BLaER1 (cell line): ENCODE results near the gene BFSP1.
A peak's percentile ranks its signal among the peaks of the same experiment; 100 is the strongest.

Experiments used
- H3K27ac ChIP-seq: shearing (Covaris generic); formaldehyde crosslinking; 2 replicates; pipeline ENCODE4 v1.8.1; 2022
- H3K27me3 ChIP-seq: shearing (Covaris generic); formaldehyde crosslinking; 2 replicates; pipeline ENCODE4 v1.8.1; 2022
- H3K36me3 ChIP-seq: shearing (Covaris generic); formaldehyde crosslinking; 2 replicates; pipeline ENCODE4 v1.8.1; 2022
- H3K4me1 ChIP-seq: shearing (Covaris generic); formaldehyde crosslinking; 2 replicates; pipeline ENCODE4 v1.8.1; 2022
- H3K4me2 ChIP-seq: shearing (Covaris generic); formaldehyde crosslinking; 2 replicates; pipeline ENCODE4 v1.8.1; 2022
- H3K4me3 ChIP-seq: shearing (Covaris generic); formaldehyde crosslinking; 2 replicates; pipeline ENCODE4 v1.8.1; 2022
- H3K9ac ChIP-seq: shearing (Covaris generic); formaldehyde crosslinking; 2 replicates; pipeline ENCODE4 v1.8.1; 2022
- H3K9me3 ChIP-seq: shearing (Covaris generic); formaldehyde crosslinking; 2 replicates; pipeline ENCODE4 v1.8.1; 2022
- H4K20me1 ChIP-seq: shearing (Covaris generic); formaldehyde crosslinking; 2 replicates; pipeline ENCODE4 v1.8.1; 2022
- Cebpa-rat ChIP-seq: shearing (Covaris generic); IDR thresholded peaks from 2 replicates; pipeline ENCODE4 v1.8.1; 2022

BFSP1 gene

GRCh38 chr20:17530716-17531664, at the start of gene BFSP1:
BFSP1 (minus strand) TSS chr20:17531379; CDS start chr20:17531329, 50 bp downstream.
- no peak for TF ChIP-seq Cebpa-rat
- no peaks in the 10 kb centered on the region for H3K9me3 ChIP-seq
- peak within 1 kb of the TSS; percentile 73 for H3K27ac ChIP-seq
- H3K4me2 ChIP-seq: peak within 1 kb of the TSS; percentile 90
- peak within 1 kb of the TSS; percentile 75 for H3K9ac ChIP-seq
- H3K36me3 ChIP-seq: no peaks in the 10 kb centered on the region
- H3K4me1 ChIP-seq: peaks cover 28% of the 10 kb centered on the region
- H3K27me3 ChIP-seq: peaks cover 30% of the 10 kb centered on the region
- peak within 1 kb of the TSS; percentile 68 for H3K4me3 ChIP-seq
- no peaks in the 10 kb centered on the region for H4K20me1 ChIP-seq

- 0 out of 2 replicates have a peak, but pooled peaks cover 3% of the 10 kb centered on the region for H3K4me1 ChIP-seq
These were observed 49.7 kb upstream of the BFSP1 start for GRCh38 chr20:17580895-17581294.

GRCh38 chr20:17579369-17580039, 48.3 kb upstream of the BFSP1 start:
- Histone ChIP-seq H3K9ac (no peak overlapping the region), H3K4me3 (no peak overlapping the region), H3K27me3 (no peaks in the 10 kb centered on the region), H4K20me1 (peaks cover 49% of the 10 kb centered on the region), H3K9me3 (no peaks in the 10 kb centered on the region), H3K36me3 (0 out of 2 replicates have a peak, but pooled peaks cover 4% of the 10 kb centered on the region), H3K27ac (no peak overlapping the region), H3K4me2 (no peak overlapping the region), H3K4me1 (no peaks in the 10 kb centered on the region)
- no peak for TF ChIP-seq Cebpa-rat

More at GRCh38 chr20:17580895-17581294, 49.7 kb upstream of the BFSP1 start:
- no peak for TF ChIP-seq Cebpa-rat
- Histone ChIP-seq H3K36me3 (0 out of 2 replicates have a peak, but pooled peaks cover 4% of the 10 kb centered on the region), H3K27me3 (no peaks in the 10 kb centered on the region), H4K20me1 (peaks cover 40% of the 10 kb centered on the region), H3K9me3 (no peaks in the 10 kb centered on the region), H3K4me3 (no peak overlapping the region), H3K4me2 (no peak overlapping the region), H3K27ac (no peak overlapping the region), H3K9ac (no peak overlapping the region)

GRCh38 chr20:17576215-17576614, 45.0 kb upstream of the BFSP1 start:
- no peak overlapping the region for H3K9ac ChIP-seq
- H3K27ac ChIP-seq: no peak overlapping the region
- H3K9me3 ChIP-seq: no peaks in the 10 kb centered on the region
- no peak overlapping the region for H3K4me2 ChIP-seq
- H3K4me1 ChIP-seq: peaks cover 24% of the 10 kb centered on the region
- TF ChIP-seq Cebpa-rat: no peak
- no peak overlapping the region for H3K4me3 ChIP-seq
- peaks cover 82% of the 10 kb centered on the region for H4K20me1 ChIP-seq
- peaks cover 8% of the 10 kb centered on the region; the same call in 1 of the 2 replicates for H3K36me3 ChIP-seq
- H3K27me3 ChIP-seq: peaks cover 11% of the 10 kb centered on the region; the same call in 1 of the 2 replicates

- TF ChIP-seq Cebpa-rat: no peak
- no peak overlapping the region for H3K4me3 ChIP-seq
- no peaks in the 10 kb centered on the region for H3K9me3 ChIP-seq
- peaks cover 8% of the 10 kb centered on the region; the same call in 1 of the 2 replicates for H3K36me3 ChIP-seq
- H4K20me1 ChIP-seq: peaks cover 74% of the 10 kb centered on the region
- H3K9ac ChIP-seq: no peak overlapping the region
- no peak overlapping the region for H3K4me2 ChIP-seq
- H3K4me1 ChIP-seq: peaks cover 34% of the 10 kb centered on the region
- peaks cover 25% of the 10 kb centered on the region for H3K27me3 ChIP-seq
- H3K27ac ChIP-seq: no peak overlapping the region
These were observed 42.3 kb upstream of the BFSP1 start for GRCh38 chr20:17573463-17573862.

- no peak overlapping the region for H3K4me3 ChIP-seq
These were observed 41.0 kb upstream of the BFSP1 start for GRCh38 chr20:17572034-17572638.

GRCh38 chr20:17571153-17571527, 40.0 kb upstream of the BFSP1 start:
- Histone ChIP-seq H3K9ac (no peak overlapping the region), H3K27me3 (peaks cover 38% of the 10 kb centered on the region), H4K20me1 (peaks cover 64% of the 10 kb centered on the region), H3K4me2 (peak overlapping the region; percentile 82), H3K4me3 (peak overlapping the region; percentile 97), H3K9me3 (no peaks in the 10 kb centered on the region), H3K27ac (no peak overlapping the region), H3K36me3 (peaks cover 8% of the 10 kb centered on the region; the same call in 1 of the 2 replicates), H3K4me1 (peaks cover 34% of the 10 kb centered on the region)
- no peak for TF ChIP-seq Cebpa-rat

More at GRCh38 chr20:17572034-17572638, 41.0 kb upstream of the BFSP1 start:
- peaks cover 73% of the 10 kb centered on the region for H4K20me1 ChIP-seq
- peak overlapping the region; percentile 82 for H3K4me2 ChIP-seq
- H3K9me3 ChIP-seq: no peaks in the 10 kb centered on the region
- no peak overlapping the region for H3K27ac ChIP-seq
- H3K4me1 ChIP-seq: peaks cover 34% of the 10 kb centered on the region
- no peak overlapping the region for H3K9ac ChIP-seq
- H3K27me3 ChIP-seq: peaks cover 38% of the 10 kb centered on the region
- no peak for TF ChIP-seq Cebpa-rat
- H3K36me3 ChIP-seq: peaks cover 8% of the 10 kb centered on the region; the same call in 1 of the 2 replicates

GRCh38 chr20:17570347-17571152, 39.4 kb upstream of the BFSP1 start:
- TF ChIP-seq Cebpa-rat: no peak
- Histone ChIP-seq H3K4me1 (peaks cover 34% of the 10 kb centered on the region), H3K27me3 (peaks cover 38% of the 10 kb centered on the region), H3K9me3 (no peaks in the 10 kb centered on the region), H3K4me3 (peak overlapping the region; percentile 97), H3K36me3 (peaks cover 8% of the 10 kb centered on the region; the same call in 1 of the 2 replicates), H3K4me2 (peak overlapping the region; percentile 82), H3K27ac (peak overlapping the region; percentile 70), H3K9ac (peak overlapping the region; percentile 83), H4K20me1 (peaks cover 58% of the 10 kb centered on the region)
